K562 (cell line): ENCODE results near the gene KCTD19. TPM values are rescaled to one million over a fixed set of nuclear protein-coding genes. Genes with fewer than 3 reads are reported as not detected.

Source experiments
- ARID1B ChIP-seq: fragments of 450-650 bp; IDR thresholded peaks from 2 replicates; pipeline ENCODE4 v1.6.1; 2016; ENCODE audit warnings: antibody characterized with exemption, mild to moderate bottlenecking, inconsistent platforms
- CEBPG ChIP-seq, 3 experiments: fragments of 200-800 bp in 1 of 3; sonication (Bioruptor generic) in 1 of 3; sonication (generic) in 1 of 3; formaldehyde crosslinking in 1 of 3; IDR thresholded peaks in 2 of 3; conservative IDR thresholded peaks in 1 of 3; 2 replicates each; pipeline versions ENCODE4 v1.6.1 to v1.8.0; 2016 to 2022; ENCODE audit warnings: missing compliant biosample characterization in 2 of 3, missing genetic modification characterization in 2 of 3, mild to moderate bottlenecking in 1 of 3, missing genetic modification reagents in 1 of 3
- CTCF ChIP-seq, 3 experiments: IDR thresholded peaks in 2 of 3; conservative IDR thresholded peaks in 1 of 3; 2 replicates each; pipeline ENCODE4 v1.5.1; 2011 to 2012; ENCODE audit warnings: low read length in 3 of 3, mild to moderate bottlenecking in 3 of 3, control low read depth in 2 of 3, improper control_type of control experiment in 1 of 3, inconsistent platforms in 1 of 3, low read depth in 1 of 3, mixed read lengths in 1 of 3, moderate library complexity in 1 of 3; ENCODE audit not compliant: insufficient read depth in 2 of 3
- DLX4 ChIP-seq: fragments of 250-450 bp; sonication (Bioruptor Pico); IDR thresholded peaks from 2 replicates; pipeline ENCODE4 v1.6.1; 2021; ENCODE audit warnings: mild to moderate bottlenecking
- FOXJ2 ChIP-seq: fragments of 200-800 bp; sonication (Bioruptor generic); IDR thresholded peaks from 2 replicates; pipeline ENCODE4 v1.6.1; 2016; ENCODE audit warnings: missing genetic modification characterization, missing compliant biosample characterization
- HIVEP1 ChIP-seq: fragments of 250-450 bp; sonication (Bioruptor Pico); IDR thresholded peaks from 2 replicates; pipeline ENCODE4 v1.4.0; 2020; ENCODE audit warnings: mild to moderate bottlenecking
- HOMEZ ChIP-seq: fragments of 250-450 bp; sonication (Bioruptor Pico); IDR thresholded peaks from 2 replicates; pipeline ENCODE4 v1.4.0; 2020; ENCODE audit warnings: mild to moderate bottlenecking, moderate library complexity
- HOXB6 ChIP-seq: fragments of 250-450 bp; sonication (Bioruptor Pico); IDR thresholded peaks from 2 replicates; pipeline ENCODE4 v1.5.1; 2022; ENCODE audit warnings: mild to moderate bottlenecking, borderline replicate concordance
- KDM2B ChIP-seq: fragments of 250-450 bp; sonication (Bioruptor Pico); IDR thresholded peaks from 2 replicates; pipeline ENCODE4 v1.8.0; 2021; ENCODE audit warnings: mild to moderate bottlenecking, moderate library complexity
- MCM3 ChIP-seq: fragments of 450-650 bp; IDR thresholded peaks from 2 replicates; pipeline ENCODE4 v1.6.1; 2016
- NEUROD1 ChIP-seq: fragments of 150-350 bp; IDR thresholded peaks from 2 replicates; pipeline ENCODE4 v1.6.1; 2014; ENCODE audit warnings: borderline replicate concordance, low read length, low read depth; ENCODE audit not compliant: partially characterized antibody
- NKRF ChIP-seq: fragments of 450-650 bp; IDR thresholded peaks from 2 replicates; pipeline ENCODE4 v1.6.1; 2016; ENCODE audit warnings: borderline replicate concordance
- OTX1 ChIP-seq: fragments of 450-650 bp; formaldehyde crosslinking; IDR thresholded peaks from 2 replicates; pipeline ENCODE4 v1.4.0; 2022; ENCODE audit warnings: mild to moderate bottlenecking
- RB1 ChIP-seq: fragments of 450-650 bp; IDR thresholded peaks from 2 replicates; pipeline ENCODE4 v1.6.1; 2017; ENCODE audit warnings: low read depth, mild to moderate bottlenecking
- SIN3B ChIP-seq: fragments of 450-650 bp; IDR thresholded peaks from 2 replicates; pipeline ENCODE4 v1.6.1; 2017; ENCODE audit warnings: low read depth, mild to moderate bottlenecking, moderate library complexity
- TOE1 ChIP-seq, 2 experiments: fragments of 450-650 bp in 1 of 2; sonication (generic) in 1 of 2; formaldehyde crosslinking in 1 of 2; IDR thresholded peaks; 2 replicates each; pipeline versions ENCODE4 v1.7.1 to v1.8.0; 2016 to 2022; ENCODE audit warnings: borderline replicate concordance in 2 of 2, mild to moderate bottlenecking in 2 of 2, antibody characterized with exemption in 1 of 2, inconsistent platforms in 1 of 2, low read depth in 1 of 2, missing genetic modification reagents in 1 of 2, moderate library complexity in 1 of 2
- U2AF1 ChIP-seq: fragments of 200-400 bp; formaldehyde crosslinking; optimal IDR thresholded peaks from 2 replicates; pipeline ENCODE3; 2017; ENCODE audit warnings: mild to moderate bottlenecking, low read depth, low read length, moderate library complexity
- XRCC4 ChIP-seq: IDR thresholded peaks from one replicate; pipeline ENCODE4 v1.6.1; 2011; ENCODE audit not compliant: insufficient read depth, insufficient read length; ENCODE audit errors: extremely low read depth
- ZNF778 ChIP-seq: fragments of 450-650 bp; formaldehyde crosslinking; IDR thresholded peaks from 2 replicates; pipeline ENCODE4 v1.4.0; 2020; ENCODE audit warnings: mild to moderate bottlenecking, moderate library complexity
- ZSCAN29 ChIP-seq: fragments of 450-650 bp; IDR thresholded peaks from 2 replicates; pipeline ENCODE4 v1.6.1; 2017
- polyA plus RNA-seq, 8 experiments: library from polyadenylated mRNA; depleted of rRNA in 4 of 8; stranded (reverse) in 5 of 8; unstranded in 3 of 8; fragments of >200 nt; fragmentation: Nextera tagmentation in 2 of 8; fragmentation: Illumina TruSeq in 1 of 8; extraction: Ambion mirVana in 2 of 8; extraction: Trizol in 1 of 8; gene quantifications; 2 replicates each; pipeline versions ENCODE4 v1.2.1 to v1.2.3, GENCODE V29; 2011 to 2014; ENCODE audit warnings: inconsistent platforms in 1 of 8, missing spikeins in 1 of 8
- total RNA-seq, 7 experiments: library from RNA; depleted of rRNA in 6 of 7; stranded (reverse); fragments of >200 nt in 6 of 7; fragmentation: Illumina TruSeq in 2 of 7; extraction: Trizol in 2 of 7; gene quantifications; 2 replicates each; pipeline versions ENCODE4 v1.2.1 to v1.2.3, GENCODE V29; 2011 to 2021; ENCODE audit warnings: low replicate concordance in 1 of 7
- TF ChIP-seq, protein P1 (sequence below): fragments of 450-650 bp; IDR thresholded peaks from 2 replicates; pipeline ENCODE4 v1.6.1; 2016

The KCTD19 gene
- total and polyA plus RNA-seq, 9 of the 15 experiments (the other 6 are each of a cell fraction or from before 2014, with no cell fraction given) = 0.03 to 0.91 (median 0.22) TPM; not detected in 2

DNA sequence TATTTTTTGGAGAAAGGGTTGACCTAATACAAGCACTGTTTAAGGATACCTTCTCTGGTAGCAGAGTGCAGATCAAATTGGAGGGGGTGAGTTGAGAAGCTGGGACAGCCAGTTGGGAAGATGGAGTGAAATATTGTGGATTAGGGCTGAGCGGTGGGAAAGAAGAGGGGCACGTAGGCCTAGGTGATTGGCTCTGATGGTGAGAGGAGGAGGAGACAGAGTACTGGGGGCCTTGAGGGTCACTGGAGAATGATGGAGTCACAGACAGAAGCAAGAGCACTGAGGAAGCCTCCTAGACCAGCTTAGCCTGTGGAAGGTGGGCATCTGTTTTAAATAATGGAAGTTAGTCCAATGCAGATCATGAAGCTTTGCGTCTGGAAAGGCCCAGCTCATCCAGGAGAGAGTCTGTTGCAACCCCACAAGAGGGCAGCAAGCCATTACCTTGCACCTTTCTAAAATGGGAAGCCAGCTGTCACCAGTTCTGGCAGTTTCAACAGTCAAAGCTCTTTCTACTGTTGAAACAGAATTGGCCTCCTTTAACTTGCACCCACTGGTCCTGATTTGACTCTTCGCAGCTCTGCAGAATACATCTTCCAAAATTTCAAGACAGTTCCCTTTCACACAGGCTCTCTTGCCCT is 66.0 kb downstream of the KCTD19 start (continued):
- TF ChIP-seq KDM2B (CRISPR knock-in tag) = no peak
- TF ChIP-seq HIVEP1 (CRISPR knock-in tag) = no peak
- TF ChIP-seq, protein P1, sequence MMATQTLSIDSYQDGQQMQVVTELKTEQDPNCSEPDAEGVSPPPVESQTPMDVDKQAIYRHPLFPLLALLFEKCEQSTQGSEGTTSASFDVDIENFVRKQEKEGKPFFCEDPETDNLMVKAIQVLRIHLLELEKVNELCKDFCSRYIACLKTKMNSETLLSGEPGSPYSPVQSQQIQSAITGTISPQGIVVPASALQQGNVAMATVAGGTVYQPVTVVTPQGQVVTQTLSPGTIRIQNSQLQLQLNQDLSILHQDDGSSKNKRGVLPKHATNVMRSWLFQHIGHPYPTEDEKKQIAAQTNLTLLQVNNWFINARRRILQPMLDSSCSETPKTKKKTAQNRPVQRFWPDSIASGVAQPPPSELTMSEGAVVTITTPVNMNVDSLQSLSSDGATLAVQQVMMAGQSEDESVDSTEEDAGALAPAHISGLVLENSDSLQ = peak; percentile 25; the same call in 1 of the 2 replicates
- no peak for TF ChIP-seq FOXJ2 (tag)
- peak; percentile 54; the same call in 1 of the 2 replicates for TF ChIP-seq CEBPG (CRISPR knock-in tag; IDR thresholded peaks at IDR 0.05)
- 0 out of 4 replicates have a peak, but pooled peaks of 1 of the 2 experiments have one; percentile 22 for TF ChIP-seq CEBPG (tag; conservative IDR thresholded peaks at IDR 0.05 in 1 of 2, IDR thresholded peaks at IDR 0.05 in 1 of 2)
- no peak for TF ChIP-seq OTX1
- peak; percentile 84 to 95 (median 87) for TF ChIP-seq CTCF (IDR thresholded peaks at IDR 0.05 in 2 of 3, conservative IDR thresholded peaks at IDR 0.05 in 1 of 3; ENCODE audit: insufficient read depth in 2 of 3, low read depth in 1 of 3, low read length in 3 of 3)
- no peak for TF ChIP-seq ZNF778
- no peak for TF ChIP-seq TOE1 (IDR thresholded peaks at IDR 0.05; ENCODE audit: borderline replicate concordance)
- no peak for TF ChIP-seq TOE1 (CRISPR knock-in tag; IDR thresholded peaks at IDR 0.05; ENCODE audit: borderline replicate concordance, low read depth)
- TF ChIP-seq HOXB6 (CRISPR knock-in tag) = no peak
- no peak for TF ChIP-seq SIN3B
- no peak for TF ChIP-seq XRCC4
- no peak for TF ChIP-seq DLX4 (CRISPR knock-in tag)
- no peak for TF ChIP-seq ARID1B
- no peak for TF ChIP-seq ZSCAN29
- no peak for TF ChIP-seq NEUROD1
- TF ChIP-seq U2AF1 = no peak
- TF ChIP-seq HOMEZ = no peak
- TF ChIP-seq MCM3 = no peak
- no peak for TF ChIP-seq NKRF
- peak; percentile 40; the same call in 1 of the 2 replicates for TF ChIP-seq RB1
